Measurements from ENCODE around the gene CACNA1D.
"Not testable (repeated sequence)": the region's sequence is repeated elsewhere in the genome, so short reads cannot be mapped to it uniquely, and the experiment has no call there.

The CACNA1D gene

GRCh38 chr3:53659996-53660395 is 165.6 kb downstream of the CACNA1D start:
- DNase-seq, result no peak

- no peak for DNase-seq
Observed at GRCh38 chr3:53661480-53661879, 167.1 kb downstream of the CACNA1D start.

GRCh38 chr3:53664812-53665211 is 170.4 kb downstream of the CACNA1D start:
- not testable (repeated sequence) for DNase-seq

GRCh38 chr3:53665608-53666425 is 171.4 kb downstream of the CACNA1D start:
- DNase-seq, result no peak

- DNase-seq, result no peak
Observed at GRCh38 chr3:53668872-53669271, 174.5 kb downstream of the CACNA1D start.

- DNase-seq, result no peak
Observed at GRCh38 chr3:53670721-53671120, 176.3 kb downstream of the CACNA1D start.

- DNase-seq, result no peak
Observed at GRCh38 chr3:53671192-53671960, 177.0 kb downstream of the CACNA1D start.

- DNase-seq, result no peak
Observed at GRCh38 chr3:53671961-53672299, 177.5 kb downstream of the CACNA1D start.

- no peak for DNase-seq
Observed at GRCh38 chr3:53672981-53673380, 178.6 kb downstream of the CACNA1D start.

- DNase-seq, result no peak
Observed at GRCh38 chr3:53673722-53674350, 179.4 kb downstream of the CACNA1D start.

- no peak for DNase-seq
Observed at GRCh38 chr3:53674582-53674981, 180.2 kb downstream of the CACNA1D start.

- DNase-seq, result no peak
Observed at GRCh38 chr3:53675022-53675697, 180.7 kb downstream of the CACNA1D start.

GRCh38 chr3:53675942-53676341 is 181.5 kb downstream of the CACNA1D start:
- DNase-seq, result no peak

- no peak for DNase-seq
Observed at GRCh38 chr3:53677413-53677812, 183.0 kb downstream of the CACNA1D start.

- DNase-seq, result peak; percentile 1
Observed at GRCh38 chr3:53680028-53680427, 185.6 kb downstream of the CACNA1D start.

- no peak for DNase-seq
Observed at GRCh38 chr3:53682807-53683206, 188.4 kb downstream of the CACNA1D start.

- no peak for DNase-seq
Observed at GRCh38 chr3:53688066-53688465, 193.7 kb downstream of the CACNA1D start.

GRCh38 chr3:53688989-53689388 is 194.6 kb downstream of the CACNA1D start:
- DNase-seq, result no peak

- no peak for DNase-seq
Observed at GRCh38 chr3:53689681-53690080, 195.3 kb downstream of the CACNA1D start.

- no peak for DNase-seq
Observed at GRCh38 chr3:53690521-53690920, 196.1 kb downstream of the CACNA1D start.

GRCh38 chr3:53691349-53691748 is 196.9 kb downstream of the CACNA1D start:
- no peak for DNase-seq

- no peak for DNase-seq
Observed at GRCh38 chr3:53691885-53692284, 197.5 kb downstream of the CACNA1D start.

GRCh38 chr3:53693451-53693850 is 199.0 kb downstream of the CACNA1D start:
- no peak for DNase-seq
